ENCODE measurements around the gene GCA.

GCA gene

GRCh38 chr2:162343492-162343823 is 474 bp upstream of the GCA start:
- peak overlapping the region; percentile 30 for H3K4me3 ChIP-seq (ENCODE audit: low read depth, low read length)
- TF ChIP-seq CTCF (IDR thresholded peaks at IDR 0.05; ENCODE audit: borderline replicate concordance, insufficient read depth, low read depth, low read length): no peak

GRCh38 chr2:162344617-162344950 is 652 bp downstream of the GCA start:
- peak overlapping the region; percentile 85 for H3K4me3 ChIP-seq (ENCODE audit: low read depth, low read length)
- no peak for TF ChIP-seq CTCF (IDR thresholded peaks at IDR 0.05; ENCODE audit: borderline replicate concordance, insufficient read depth, low read depth, low read length)

- TF ChIP-seq CTCF (IDR thresholded peaks at IDR 0.05; ENCODE audit: borderline replicate concordance, insufficient read depth, low read depth, low read length): no peak
- no peak overlapping the region for H3K4me3 ChIP-seq (ENCODE audit: low read depth, low read length)
Measured at GRCh38 chr2:162365392-162365791, 21.5 kb downstream of the GCA start.

GRCh38 chr2:162368494-162368893 is 24.6 kb downstream of the GCA start:
- TF ChIP-seq CTCF (IDR thresholded peaks at IDR 0.05; ENCODE audit: borderline replicate concordance, insufficient read depth, low read depth, low read length): no peak

GRCh38 chr2:162369551-162369950 is 25.6 kb downstream of the GCA start:
- TF ChIP-seq CTCF (IDR thresholded peaks at IDR 0.05; ENCODE audit: borderline replicate concordance, insufficient read depth, low read depth, low read length): no peak
- no peak overlapping the region for H3K4me3 ChIP-seq (ENCODE audit: low read depth, low read length)

More at GRCh38 chr2:162368494-162368893, 24.6 kb downstream of the GCA start:
- H3K4me3 ChIP-seq (ENCODE audit: low read depth, low read length): no peak overlapping the region

- TF ChIP-seq CTCF (IDR thresholded peaks at IDR 0.05; ENCODE audit: borderline replicate concordance, insufficient read depth, low read depth, low read length): no peak
- H3K4me3 ChIP-seq (ENCODE audit: low read depth, low read length): no peak overlapping the region
Measured at GRCh38 chr2:162370931-162371330, 27.0 kb downstream of the GCA start.

GRCh38 chr2:162372818-162373217 is 28.9 kb downstream of the GCA start:
- no peak for TF ChIP-seq CTCF (IDR thresholded peaks at IDR 0.05; ENCODE audit: borderline replicate concordance, insufficient read depth, low read depth, low read length)
- H3K4me3 ChIP-seq (ENCODE audit: low read depth, low read length): no peak overlapping the region
